Subcutaneous abdominal adipose tissue (tissue), 5 donors: ENCODE measurements around the gene PNPLA1.

Experiments used
- H3K27ac ChIP-seq: one replicate; pipeline ENCODE4 v1.7.0; 2013; ENCODE audit warnings: low read depth, mild to moderate bottlenecking, inconsistent platforms, low read length, moderate library complexity
- H3K27me3 ChIP-seq, 5 donors: one replicate each; pipeline ENCODE4 v1.7.0; 2013; ENCODE audit warnings: low read length in 5 of 5, inconsistent platforms in 1 of 5; ENCODE audit not compliant: control insufficient read depth in 5 of 5, insufficient read depth in 4 of 5
- H3K36me3 ChIP-seq, 5 donors: one replicate each; pipeline ENCODE4 v1.7.0; 2013; ENCODE audit warnings: low read length in 5 of 5; ENCODE audit not compliant: control insufficient read depth in 5 of 5, insufficient read depth in 5 of 5
- H3K4me1 ChIP-seq, 5 donors: one replicate each; pipeline ENCODE4 v1.7.0; 2013; ENCODE audit warnings: low read length in 5 of 5, mild to moderate bottlenecking in 3 of 5, moderate library complexity in 1 of 5; ENCODE audit not compliant: control insufficient read depth in 5 of 5, insufficient read depth in 5 of 5
- H3K4me3 ChIP-seq, 5 donors: one replicate each; pipeline ENCODE4 v1.7.0; 2013; ENCODE audit warnings: low read length in 5 of 5, low read depth in 1 of 5
- H3K9ac ChIP-seq, 5 donors: one replicate each; pipeline ENCODE4 v1.7.0; 2013; ENCODE audit warnings: low read length in 5 of 5, mild to moderate bottlenecking in 4 of 5, moderate library complexity in 3 of 5
- H3K9me3 ChIP-seq, 5 donors: one replicate each; pipeline ENCODE4 v1.7.0; 2013; ENCODE audit warnings: low read length in 5 of 5; ENCODE audit not compliant: control insufficient read depth in 5 of 5
- donor health status: healthy.
- donor health status: healthy.
- donor health status: healthy.
- donor health status: healthy.
- donor health status: healthy.

The PNPLA1 gene

GRCh38 chr6:36283608-36284007 lies 13.7 kb downstream of the PNPLA1 start:
- Histone ChIP-seq H3K27ac (no peak overlapping the region), H3K36me3 (no peaks in the 10 kb centered on the region), H3K27me3 (peaks cover 3 to 33% (median 23%) of the 10 kb centered on the region in 5 donors), H3K4me3 (no peak overlapping the region), H3K9me3 (no peaks in the 10 kb centered on the region), H3K9ac (no peak overlapping the region), H3K4me1 (no peaks in the 10 kb centered on the region)

DNA sequence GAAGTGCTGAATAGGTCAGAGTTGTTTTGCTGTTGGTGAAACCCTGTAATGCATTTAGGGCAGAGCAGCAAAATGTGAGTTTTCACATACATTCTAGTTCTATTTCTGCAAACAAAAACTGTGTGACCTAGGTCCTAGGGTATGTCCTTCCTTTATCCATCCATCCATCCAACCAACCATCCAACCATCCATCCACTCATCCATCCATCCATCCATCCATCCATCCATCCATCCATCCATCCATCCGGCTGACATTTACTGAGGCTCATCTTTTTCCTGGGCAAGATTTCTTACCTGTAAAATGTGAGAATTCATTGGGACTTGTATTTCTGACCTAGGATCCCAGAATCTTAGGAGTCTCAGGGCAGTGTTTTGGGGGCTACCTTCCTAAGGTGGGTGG lies 14.5 kb downstream of the PNPLA1 start:
- Histone ChIP-seq H3K27ac (no peak overlapping the region), H3K4me1 (no peaks in the 10 kb centered on the region), H3K9ac (no peak overlapping the region), H3K36me3 (no peaks in the 10 kb centered on the region), H3K27me3 (peaks cover 3 to 26% (median 23%) of the 10 kb centered on the region in 5 donors), H3K9me3 (no peaks in the 10 kb centered on the region), H3K4me3 (no peak overlapping the region)

DNA sequence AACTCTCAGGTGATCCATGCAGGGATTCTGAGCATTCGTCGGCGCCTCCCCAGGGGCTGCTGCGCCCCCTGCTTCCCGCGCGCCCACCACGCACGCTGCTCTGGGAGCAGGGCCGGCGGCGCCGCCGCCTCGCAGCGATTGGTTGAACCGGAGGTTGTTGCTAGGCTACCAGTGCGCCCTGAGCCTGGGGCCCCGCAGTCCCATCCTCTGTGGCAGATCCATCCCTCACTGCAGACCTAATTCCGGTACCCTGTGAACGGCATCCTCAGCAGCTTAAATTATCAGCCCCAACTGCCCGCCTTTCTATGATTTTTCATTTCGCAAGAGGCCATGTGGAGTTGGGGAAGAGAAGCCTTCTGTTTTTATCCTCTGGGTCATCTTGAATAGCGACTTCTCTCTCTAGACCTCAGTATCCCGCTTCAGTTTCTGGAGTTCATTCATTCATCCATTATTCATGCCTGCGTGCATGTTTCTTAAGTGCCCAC lies 15.4 kb downstream of the PNPLA1 start:
- H3K27ac ChIP-seq = no peak overlapping the region
- H3K4me1 ChIP-seq = no peaks in the 10 kb centered on the region
- H3K4me3 ChIP-seq = no peak overlapping the region
- H3K9me3 ChIP-seq = no peaks in the 10 kb centered on the region
- peaks cover 3 to 27% (median 25%) of the 10 kb centered on the region in 5 donors for H3K27me3 ChIP-seq
- no peaks in the 10 kb centered on the region for H3K36me3 ChIP-seq
- H3K9ac ChIP-seq = no peak overlapping the region

GRCh38 chr6:36285797-36286196 lies 15.9 kb downstream of the PNPLA1 start:
- no peak overlapping the region for H3K27ac ChIP-seq
- no peaks in the 10 kb centered on the region for H3K36me3 ChIP-seq
- H3K4me1 ChIP-seq = peaks cover 0 to 5% (median 4%) of the 10 kb centered on the region in 5 donors
- H3K9ac ChIP-seq = no peak overlapping the region
- peaks cover 3 to 27% (median 23%) of the 10 kb centered on the region in 5 donors for H3K27me3 ChIP-seq
- H3K9me3 ChIP-seq = no peaks in the 10 kb centered on the region
- no peak overlapping the region for H3K4me3 ChIP-seq

DNA sequence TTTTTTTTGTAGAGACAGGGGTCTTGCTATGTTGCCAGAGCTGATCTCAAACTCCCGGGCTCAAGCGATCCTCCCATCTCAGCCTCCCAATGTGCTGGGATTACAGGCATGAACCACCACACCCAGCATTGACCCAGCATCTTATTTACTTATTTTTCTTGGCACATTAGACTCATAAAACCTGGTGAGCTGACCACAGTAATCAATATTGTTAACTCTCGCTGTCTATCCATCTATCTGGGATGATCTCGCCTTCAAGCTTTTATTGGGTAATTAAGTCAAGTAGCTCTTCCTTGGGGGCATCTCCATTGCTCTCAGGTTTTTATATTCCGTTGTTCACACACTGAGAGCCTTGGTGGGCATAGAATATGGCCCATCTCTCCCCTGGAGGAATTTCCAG lies 17.0 kb downstream of the PNPLA1 start:
- H3K27me3 ChIP-seq = peaks cover 3 to 27% (median 18%) of the 10 kb centered on the region in 5 donors
- no peaks in the 10 kb centered on the region for H3K9me3 ChIP-seq

DNA sequence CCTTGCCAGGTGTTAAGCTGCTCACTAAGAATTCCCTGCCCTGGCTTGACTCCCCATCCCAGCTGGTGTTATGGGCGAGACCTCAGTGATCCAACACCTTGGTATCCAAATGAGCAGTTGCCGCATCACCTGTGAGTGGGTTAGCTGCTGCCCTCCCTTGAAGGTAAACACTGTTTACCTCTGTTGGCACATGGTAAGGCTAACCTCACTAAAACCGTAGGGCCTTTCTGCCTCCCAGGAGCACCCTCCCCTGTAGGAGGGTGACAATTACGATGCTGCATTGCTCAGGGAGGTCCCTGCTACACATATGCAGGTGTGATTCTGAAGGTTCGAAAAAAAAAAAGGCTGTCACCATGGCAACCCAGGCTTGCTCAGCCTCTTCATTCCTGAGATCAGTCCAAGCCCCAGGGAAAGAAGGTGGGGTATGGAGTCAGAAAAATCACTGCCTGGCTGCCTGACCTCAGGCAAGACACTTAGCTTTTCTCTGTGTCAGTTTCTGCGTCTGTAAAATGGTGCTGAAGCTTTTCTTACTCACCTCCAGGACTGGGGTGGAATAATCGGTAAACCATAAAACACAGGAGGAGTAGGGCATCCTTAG lies 19.5 kb downstream of the PNPLA1 start:
- Histone ChIP-seq H3K9me3 (no peaks in the 10 kb centered on the region), H3K27ac (no peak overlapping the region), H3K27me3 (peaks cover 0 to 25% (median 19%) of the 10 kb centered on the region in 5 donors), H3K36me3 (no peaks in the 10 kb centered on the region), H3K4me3 (no peak overlapping the region), H3K9ac (no peak overlapping the region), H3K4me1 (peaks cover 0 to 10% (median 8%) of the 10 kb centered on the region in 5 donors)

More for the DNA sequence above, 17.0 kb downstream of the PNPLA1 start:
- Histone ChIP-seq H3K36me3 (no peaks in the 10 kb centered on the region), H3K4me1 (peaks cover 0 to 10% (median 8%) of the 10 kb centered on the region in 5 donors), H3K4me3 (no peak overlapping the region), H3K9ac (no peak overlapping the region), H3K27ac (no peak overlapping the region)

DNA sequence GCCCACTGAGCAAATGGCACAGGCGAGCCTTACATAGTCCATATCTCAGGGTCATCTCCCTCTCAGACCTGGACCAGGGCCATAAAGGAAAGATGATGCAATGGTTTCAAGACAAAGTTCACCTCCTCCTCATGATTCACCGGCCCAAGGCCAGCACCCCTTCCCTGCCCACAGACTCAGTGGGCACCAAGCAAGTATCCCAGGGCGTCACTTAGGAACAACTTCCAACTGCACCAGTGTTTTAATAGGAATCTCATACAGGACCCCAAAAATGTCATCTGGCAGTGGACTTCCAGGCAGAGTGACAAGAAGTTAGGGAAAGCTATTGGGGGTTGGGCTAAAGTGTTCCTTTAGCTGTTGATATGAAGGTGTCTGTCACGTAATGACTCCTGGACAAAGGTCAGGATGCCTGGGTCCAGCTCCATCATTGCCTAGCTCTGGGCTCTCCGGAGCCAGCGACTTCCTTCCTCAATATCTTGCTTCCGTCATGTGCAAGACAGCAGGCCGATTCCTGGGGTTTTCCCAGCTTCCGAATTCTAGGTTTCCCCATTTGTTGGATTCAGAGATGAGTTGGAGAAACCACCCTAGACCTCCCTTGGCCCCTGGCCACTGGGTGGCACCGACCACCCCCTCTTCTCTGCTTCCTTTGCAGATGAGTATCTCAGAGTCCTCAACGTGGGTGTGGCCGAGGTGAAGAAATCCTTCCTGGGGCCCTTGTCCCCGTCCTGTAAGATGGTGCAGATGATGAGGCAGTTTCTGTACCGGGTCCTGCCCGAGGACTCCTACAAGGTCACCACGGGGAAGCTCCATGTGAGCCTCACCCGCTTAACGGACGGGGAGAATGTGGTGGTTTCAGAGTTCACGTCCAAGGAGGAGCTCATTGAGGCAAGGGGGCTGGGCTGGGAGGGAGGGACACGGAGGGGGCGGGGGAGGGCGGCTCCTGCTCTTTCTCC lies 21.1 kb downstream of the PNPLA1 start:
- Histone ChIP-seq H3K4me3 (no peak overlapping the region), H3K27me3 (peaks cover 0 to 12% (median 8%) of the 10 kb centered on the region in 5 donors), H3K9me3 (no peaks in the 10 kb centered on the region), H3K9ac (no peak overlapping the region), H3K4me1 (peaks cover 0 to 10% (median 8%) of the 10 kb centered on the region in 5 donors), H3K27ac (no peak overlapping the region), H3K36me3 (no peaks in the 10 kb centered on the region)

- H3K9ac ChIP-seq = no peak overlapping the region
- peaks cover 0 to 14% (median 8%) of the 10 kb centered on the region in 5 donors for H3K4me1 ChIP-seq
- no peak overlapping the region for H3K4me3 ChIP-seq
- no peak overlapping the region for H3K27ac ChIP-seq
- H3K9me3 ChIP-seq = no peaks in the 10 kb centered on the region
- no peaks in the 10 kb centered on the region for H3K36me3 ChIP-seq
- peaks cover 0 to 8% (median 5%) of the 10 kb centered on the region in 5 donors for H3K27me3 ChIP-seq
These were observed 22.3 kb downstream of the PNPLA1 start for GRCh38 chr6:36292170-36292569.

- H3K27me3 ChIP-seq = peaks cover 0 to 6% (median 2%) of the 10 kb centered on the region in 5 donors
- H3K9ac ChIP-seq = no peak overlapping the region
- no peak overlapping the region for H3K27ac ChIP-seq
- H3K36me3 ChIP-seq = no peaks in the 10 kb centered on the region
- no peaks in the 10 kb centered on the region for H3K9me3 ChIP-seq
- peaks cover 0 to 9% (median under 1%) of the 10 kb centered on the region in 5 donors for H3K4me1 ChIP-seq
- no peak overlapping the region for H3K4me3 ChIP-seq
These were observed 26.4 kb downstream of the PNPLA1 start for GRCh38 chr6:36296240-36296639.

GRCh38 chr6:36297051-36297450 lies 27.2 kb downstream of the PNPLA1 start:
- H3K4me1 ChIP-seq = peaks cover 0 to 8% (median 7%) of the 10 kb centered on the region in 5 donors
- peaks cover 0 to 12% (median 4%) of the 10 kb centered on the region in 5 donors for H3K27me3 ChIP-seq
- H3K9ac ChIP-seq = no peak overlapping the region
- H3K4me3 ChIP-seq = no peak overlapping the region
- no peak overlapping the region for H3K27ac ChIP-seq
- no peaks in the 10 kb centered on the region for H3K36me3 ChIP-seq
- no peaks in the 10 kb centered on the region for H3K9me3 ChIP-seq
